GM18517 (cell line): ENCODE results near the gene ACSF3.

Experiments
- ATAC-seq: cut with Tn5 transposase; IDR thresholded peaks from one replicate; pipeline ENCODE4 v1.9.1; 2021; ENCODE audit warnings: mild to moderate bottlenecking, moderate library complexity; ENCODE audit not compliant: unreplicated experiment

Gene ACSF3

GRCh38 chr16:89142474-89143195 lies 49.0 kb downstream of the ACSF3 start:
- ATAC-seq, result no peak

- no peak for ATAC-seq
These were observed 49.6 kb downstream of the ACSF3 start for GRCh38 chr16:89143201-89143741.

GRCh38 chr16:89143911-89144675 lies 50.4 kb downstream of the ACSF3 start:
- ATAC-seq, result no peak

- ATAC-seq, result no peak
These were observed 51.0 kb downstream of the ACSF3 start for GRCh38 chr16:89144681-89145080.

GRCh38 chr16:89145406-89146161 lies 51.9 kb downstream of the ACSF3 start:
- ATAC-seq, result no peak

- no peak for ATAC-seq
These were observed 52.8 kb downstream of the ACSF3 start for GRCh38 chr16:89146211-89147005.

- ATAC-seq, result no peak
These were observed 53.6 kb downstream of the ACSF3 start for GRCh38 chr16:89147085-89147817.

GRCh38 chr16:89149386-89149785 lies 55.7 kb downstream of the ACSF3 start:
- ATAC-seq, result no peak

- ATAC-seq, result no peak
These were observed 56.6 kb downstream of the ACSF3 start for GRCh38 chr16:89150090-89150835.

GRCh38 chr16:89150981-89151380 lies 57.3 kb downstream of the ACSF3 start:
- no peak for ATAC-seq

GRCh38 chr16:89152831-89153700 lies 59.4 kb downstream of the ACSF3 start:
- ATAC-seq, result no peak

- ATAC-seq, result no peak
These were observed 60.2 kb downstream of the ACSF3 start for GRCh38 chr16:89153848-89154271.

GRCh38 chr16:89154390-89155183 lies 60.9 kb downstream of the ACSF3 start:
- no peak for ATAC-seq

- no peak for ATAC-seq
These were observed 61.6 kb downstream of the ACSF3 start for GRCh38 chr16:89155184-89155679.

GRCh38 chr16:89155851-89156739 lies 62.4 kb downstream of the ACSF3 start:
- ATAC-seq, result no peak
